ENCODE results near the gene SRSF3.
A peak's percentile ranks its signal among the peaks of the same experiment; 100 is the strongest.

The SRSF3 gene

GRCh38 chr6:36598739-36599318, 4.7 kb downstream of the SRSF3 start:
- CTCF ChIA-PET, result interaction anchor here (0.8 to 1.5 kb wide), 4 partner anchors 16 to 296 kb away, joined by 4 to 8 read pairs (median 4); no protein-coding TSS in a partner anchor
- H3K36me3 ChIP-seq (ENCODE audit: control insufficient read depth in 2 of 2, insufficient read depth in 1 of 2, low read length in 2 of 2), result peaks cover 71 to 93% of the 10 kb centered on the region in 2 experiments
- POLR2A ChIA-PET, result interaction anchor here (0.9 to 2.2 kb wide), 8 partner anchors 10 to 1220 kb away, joined by 3 to 25 read pairs (median 6); partner anchors contain the start of gene CDKN1A
- H3K27ac ChIP-seq (ENCODE audit: extremely low read depth, low read depth, low read length), result no peak overlapping the region
- TF ChIP-seq IKZF3 (tag by site-specific recombination; IDR thresholded peaks at IDR 0.05), result no peak
- TF ChIP-seq ZNF175 (tag by site-specific recombination; IDR thresholded peaks at IDR 0.05), result no peak
- TF ChIP-seq ZNF138 (tag by site-specific recombination; IDR thresholded peaks at IDR 0.05; ENCODE audit: borderline replicate concordance), result no peak
- no peak for TF ChIP-seq ZNF692 (tag by site-specific recombination; IDR thresholded peaks at IDR 0.05)
- TF ChIP-seq HOXA7 (CRISPR knock-in tag; IDR thresholded peaks at IDR 0.05; ENCODE audit: borderline replicate concordance), result no peak
- TF ChIP-seq ZNF707 (tag by site-specific recombination; IDR thresholded peaks at IDR 0.05), result no peak
- TF ChIP-seq TRIM28 (IDR thresholded peaks at IDR 0.05; ENCODE audit: borderline replicate concordance, low read length), result no peak
- TF ChIP-seq ZIC2 (tag by site-specific recombination; IDR thresholded peaks at IDR 0.05), result no peak
- TF ChIP-seq SP7 (tag by site-specific recombination; IDR thresholded peaks at IDR 0.05), result no peak
- TF ChIP-seq GLIS1 (tag by site-specific recombination; IDR thresholded peaks at IDR 0.05), result no peak
- TF ChIP-seq YY1 (tag by site-specific recombination; IDR thresholded peaks at IDR 0.05), result no peak
- TF ChIP-seq SETDB1 (IDR thresholded peaks at IDR 0.05; ENCODE audit: insufficient read length, low read length), result no peak
- TF ChIP-seq ZNF302 (tag by site-specific recombination; IDR thresholded peaks at IDR 0.05; ENCODE audit: low read depth), result no peak
- TF ChIP-seq ZNF133 (tag by site-specific recombination; IDR thresholded peaks at IDR 0.05), result no peak
- TF ChIP-seq ZNF677 (tag by site-specific recombination; IDR thresholded peaks at IDR 0.05), result no peak
- no peak for TF ChIP-seq ZNF768 (tag by site-specific recombination; IDR thresholded peaks at IDR 0.05)
- no peak for TF ChIP-seq KLF7 (tag by site-specific recombination; IDR thresholded peaks at IDR 0.05; ENCODE audit: borderline replicate concordance)
- no peak for TF ChIP-seq INSM2 (tag by site-specific recombination; IDR thresholded peaks at IDR 0.05)
- H3K4me1 ChIP-seq (ENCODE audit: control insufficient read depth, insufficient read depth, low read length), result peaks cover 10% of the 10 kb centered on the region; the same call in 1 of the 2 replicates
- no peaks in the 10 kb centered on the region for H3K9me3 ChIP-seq (ENCODE audit: control insufficient read depth, insufficient read depth, low read depth, low read length)
- no peak overlapping the region for H3K4me3 ChIP-seq (ENCODE audit: low read depth, low read length)

GRCh38 chr6:36599791-36600209, 5.6 kb downstream of the SRSF3 start:
- Histone ChIP-seq H3K27ac (ENCODE audit: extremely low read depth, low read depth, low read length) (no peak overlapping the region), H3K9me3 (ENCODE audit: control insufficient read depth, insufficient read depth, low read depth, low read length) (no peaks in the 10 kb centered on the region), H3K4me1 (ENCODE audit: control insufficient read depth, insufficient read depth, low read length) (peaks cover 10% of the 10 kb centered on the region; the same call in 1 of the 2 replicates), H3K36me3 (ENCODE audit: control insufficient read depth in 2 of 2, insufficient read depth in 1 of 2, low read length in 2 of 2) (peaks cover 78 to 100% of the 10 kb centered on the region in 2 experiments), H3K4me3 (ENCODE audit: low read depth, low read length) (no peak overlapping the region)
- ChIA-PET POLR2A (interaction anchor here (1.5 kb wide), 1 partner anchor 9 kb away, joined by 8 read pairs; no protein-coding TSS in a partner anchor), CTCF (interaction anchor here (0.7 to 0.8 kb wide), 2 partner anchors 158 to 176 kb away, joined by 3 to 4 read pairs; no protein-coding TSS in a partner anchor)
- TF ChIP-seq ZNF600 (tag by site-specific recombination; IDR thresholded peaks at IDR 0.05) (peak; percentile 66), SP2 (tag by site-specific recombination; IDR thresholded peaks at IDR 0.05) (peak; percentile 32; the same call in 1 of the 2 replicates), ZBTB17 (tag by site-specific recombination; IDR thresholded peaks at IDR 0.05) (0 out of 2 replicates have a peak, but pooled peaks have one; percentile 13), ZNF658 (tag by site-specific recombination; IDR thresholded peaks at IDR 0.05) (no peak), RBAK (tag by site-specific recombination; IDR thresholded peaks at IDR 0.05) (no peak), MZF1 (tag by site-specific recombination; IDR thresholded peaks at IDR 0.05; ENCODE audit: borderline replicate concordance) (no peak), ZNF48 (tag by site-specific recombination; IDR thresholded peaks at IDR 0.05) (no peak), ZNF280C (tag by site-specific recombination; IDR thresholded peaks at IDR 0.05) (no peak), ZBTB20 (tag by site-specific recombination; IDR thresholded peaks at IDR 0.05) (no peak), ZFHX2 (tag by site-specific recombination; conservative IDR thresholded peaks at IDR 0.05) (peak; percentile 48; the same call in 1 of the 2 replicates), ZNF202 (tag by site-specific recombination; IDR thresholded peaks at IDR 0.05; ENCODE audit: borderline replicate concordance) (no peak), ZNF623 (tag by site-specific recombination; IDR thresholded peaks at IDR 0.05) (no peak), IKZF3 (tag by site-specific recombination; IDR thresholded peaks at IDR 0.05) (no peak)
- TF ChIP-seq, protein P1, sequence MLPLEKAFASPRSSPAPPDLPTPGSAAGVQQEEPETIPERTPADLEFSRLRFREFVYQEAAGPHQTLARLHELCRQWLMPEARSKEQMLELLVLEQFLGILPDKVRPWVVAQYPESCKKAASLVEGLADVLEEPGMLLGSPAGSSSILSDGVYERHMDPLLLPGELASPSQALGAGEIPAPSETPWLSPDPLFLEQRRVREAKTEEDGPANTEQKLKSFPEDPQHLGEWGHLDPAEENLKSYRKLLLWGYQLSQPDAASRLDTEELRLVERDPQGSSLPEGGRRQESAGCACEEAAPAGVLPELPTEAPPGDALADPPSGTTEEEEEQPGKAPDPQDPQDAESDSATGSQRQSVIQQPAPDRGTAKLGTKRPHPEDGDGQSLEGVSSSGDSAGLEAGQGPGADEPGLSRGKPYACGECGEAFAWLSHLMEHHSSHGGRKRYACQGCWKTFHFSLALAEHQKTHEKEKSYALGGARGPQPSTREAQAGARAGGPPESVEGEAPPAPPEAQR (tag by site-specific recombination; IDR thresholded peaks at IDR 0.05), result no peak
